Pancreas (tissue), 10 donors: ENCODE data around the gene HSPB7. TPM values are rescaled to one million over a fixed set of nuclear protein-coding genes. Genes with fewer than 3 reads are reported as not detected.
A peak's percentile ranks its signal among the peaks of the same experiment; 100 is the strongest.

Experiments
- ATAC-seq, 4 donors: fragments of 200-7000 bp; cut with Tn5 transposase; one replicate each; pipeline versions ENCODE4 v1.8.0 to v1.9.1; 2020; ENCODE audit warnings: mild to moderate bottlenecking in 4 of 4, moderate library complexity in 4 of 4
- DNase-seq, 6 donors: peaks; one replicate each; pipeline ENCODE4 v3.0.0-alpha.2; 2020
- FAIRE-seq: peaks from 2 replicates; lab custom pipeline; 2012; peaks lifted over from hg19 to GRCh38; lab: Jason Lieb, UNC
- H3K27ac ChIP-seq, 4 donors: fragments of 200-600 bp; sonication (generic); 1 replicate in 3 of 4; 2 replicates in 1 of 4; pipeline versions ENCODE4 v1.5.0 to v1.8.0; 2020
- H3K27me3 ChIP-seq, 4 donors: fragments of 200-600 bp; one replicate each; pipeline ENCODE4 v1.8.0; 2021
- H3K36me3 ChIP-seq, 3 donors: fragments of 200-600 bp; sonication (generic) in 1 of 3; one replicate each; pipeline versions ENCODE4 v1.5.0 to v1.8.0; 2020 to 2021
- H3K4me1 ChIP-seq, 3 donors: fragments of 200-600 bp; one replicate each; pipeline ENCODE4 v1.8.0; 2021
- H3K4me3 ChIP-seq, 4 donors: fragments of 200-600 bp; sonication (generic) in 2 of 4; one replicate each; pipeline versions ENCODE4 v1.5.0 to v1.8.0; 2020 to 2021
- H3K9me3 ChIP-seq, 4 donors: fragments of 200-600 bp; one replicate each; pipeline ENCODE4 v1.8.0; 2021
- CTCF ChIP-seq, 4 donors: fragments of 200-600 bp; sonication (generic) in 3 of 4; IDR thresholded peaks; one replicate each; pipeline versions ENCODE4 v1.5.0 to v1.8.0; 2021; ENCODE audit warnings: antibody characterized with exemption in 4 of 4
- WGBS, 2 donors: extraction: QIAGEN DNeasy Blood & Tissue Kit; methylation state at CpG; one replicate each; pipeline ENCODE4 v1.1.7; 2013; 5-methylcytosine and 5-hydroxymethylcytosine counted together
- intact Hi-C, 3 donors: fragments of 100-400 bp; cut with DNase I; formaldehyde crosslinking; loops; one replicate each; pipeline versions ENCODE4 v1.11.1 to v1.14.2; 2022
- polyA plus RNA-seq, 2 donors: library from polyadenylated mRNA; stranded (reverse); fragments of 200-250 nt; gene quantifications; one replicate each; pipeline ENCODE4 v1.2.3, GENCODE V29; 2013
- total RNA-seq, 6 donors: library from RNA; stranded (reverse); fragmentation: NEBNext Ultra II Directional in 4 of 6; extraction: Animal tissue kit (Norgen Biotek cat#: 25700) in 4 of 6; gene quantifications; one replicate each; pipeline versions ENCODE4 v1.2.1 to v1.2.4, GENCODE V29; 2021 to 2023
- donor health status: healthy with polysubstance abuse.
- donor health status: DM: no; HTN: no; CAD: no; lungs with moderate emphysema.
- donor health status: DM: no; HTN: no; CAD: no.
- donor health status: control.
- donor health status: control.
- donor health status: Bipolar disorder and iron deficiency.
- donor health status: DM: yes; HTN: yes; CAD: no.
- donor health status: DM: no; HTN: no; CAD: no.
- donor health status: DM: no; HTN: no; CAD: no.
- donor health status: DM: yes; HTN: yes; CAD: no.

The HSPB7 gene
- total and polyA plus RNA-seq, 8 donors, result 0.65 to 10.9 (median 2.2) TPM

- peak overlapping the region in 2 of 4 donors; percentile 30 to 36 for H3K4me3 ChIP-seq
- H3K4me1 ChIP-seq, result peaks cover 0 to 4% (median 3%) of the 10 kb centered on the region in 3 donors
- TF ChIP-seq CTCF (IDR thresholded peaks at IDR 0.05), result no peak
- ATAC-seq (peak; percentile 37 to 69 (median 48)), FAIRE-seq (no peak), DNase-seq (peak in 4 of 6 donors; percentile 60 to 78 (median 67))
- H3K36me3 ChIP-seq, result no peaks in the 10 kb centered on the region
- H3K27me3 ChIP-seq, result no peaks in the 10 kb centered on the region
- no peak overlapping the region for H3K27ac ChIP-seq
- intact Hi-C loops, result loop anchor here in 1 of 3 donors (10.0 kb wide), 1 partner anchor 244 kb away; the partner anchor contains the start of gene UQCRHL
- no peaks in the 10 kb centered on the region for H3K9me3 ChIP-seq
- 6% methylated on average over 23 to 25 of the region's 25 CpGs for WGBS, 2 donors
Observed at GRCh38 chr1:16048573-16049189, 30.8 kb upstream of the HSPB7 start.

GRCh38 chr1:16047791-16048475 is 30.1 kb upstream of the HSPB7 start:
- peak in 1 of 6 donors; percentile 37 for DNase-seq
- intact Hi-C loops, result loop anchor here in 1 of 3 donors (10.0 kb wide), 1 partner anchor 243 kb away; the partner anchor contains the start of gene UQCRHL
- no peaks in the 10 kb centered on the region for H3K27me3 ChIP-seq
- no peaks in the 10 kb centered on the region for H3K36me3 ChIP-seq
- no peak for FAIRE-seq
- H3K27ac ChIP-seq, result no peak overlapping the region
- 83 to 86% methylated on average over 19 of the region's 19 CpGs for WGBS, 2 donors
- no peaks in the 10 kb centered on the region for H3K9me3 ChIP-seq
- peaks cover 0 to 8% (median 4%) of the 10 kb centered on the region in 3 donors for H3K4me1 ChIP-seq
- no peak overlapping the region for H3K4me3 ChIP-seq
- no peak for ATAC-seq
- no peak for TF ChIP-seq CTCF (IDR thresholded peaks at IDR 0.05)

- ATAC-seq (peak in 2 of 4 donors; percentile 19 to 40), DNase-seq (peak in 1 of 6 donors; percentile 62), FAIRE-seq (no peak)
- no peak overlapping the region for H3K4me3 ChIP-seq
- intact Hi-C loops, result loop anchor here in 1 of 3 donors (10.0 kb wide), 1 partner anchor 242 kb away; the partner anchor contains the start of gene UQCRHL
- no peaks in the 10 kb centered on the region for H3K27me3 ChIP-seq
- H3K36me3 ChIP-seq, result no peaks in the 10 kb centered on the region
- no peak for TF ChIP-seq CTCF (IDR thresholded peaks at IDR 0.05)
- H3K9me3 ChIP-seq, result no peaks in the 10 kb centered on the region
- H3K4me1 ChIP-seq, result peaks cover 0 to 8% (median 4%) of the 10 kb centered on the region in 3 donors
- peak overlapping the region in 1 of 4 donors; percentile 58 for H3K27ac ChIP-seq
- 84 to 86% methylated on average over 7 of the region's 7 CpGs for WGBS, 2 donors
Observed at GRCh38 chr1:16046842-16047241, 29.0 kb upstream of the HSPB7 start.

GRCh38 chr1:16043950-16044349 is 26.1 kb upstream of the HSPB7 start:
- no peak for FAIRE-seq
- 85 to 93% methylated on average over 5 of the region's 5 CpGs for WGBS, 2 donors
- TF ChIP-seq CTCF (IDR thresholded peaks at IDR 0.05), result no peak

More at GRCh38 chr1:16043950-16044349, 26.1 kb upstream of the HSPB7 start:
- Histone ChIP-seq H3K27ac (peak overlapping the region in 2 of 4 donors; percentile 12 to 28), H3K4me3 (no peak overlapping the region), H3K4me1 (peaks cover 0 to 8% (median 4%) of the 10 kb centered on the region in 3 donors), H3K36me3 (no peaks in the 10 kb centered on the region), H3K9me3 (no peaks in the 10 kb centered on the region), H3K27me3 (no peaks in the 10 kb centered on the region)
- DNase-seq (peak in 1 of 6 donors; percentile 61), ATAC-seq (no peak)
- intact Hi-C loops, result loop anchor here in 1 of 3 donors (10.0 kb wide), 1 partner anchor 239 kb away; the partner anchor contains the start of gene UQCRHL
